ENCODE data around the gene PDGFA. TPM values are rescaled to one million over a fixed set of nuclear protein-coding genes. Genes with fewer than 3 reads are reported as not detected.
A peak's percentile ranks its signal among the peaks of the same experiment; 100 is the strongest.

The PDGFA gene
- total RNA-seq, 1 donor from 2014 or later: 31.2 TPM

DNA sequence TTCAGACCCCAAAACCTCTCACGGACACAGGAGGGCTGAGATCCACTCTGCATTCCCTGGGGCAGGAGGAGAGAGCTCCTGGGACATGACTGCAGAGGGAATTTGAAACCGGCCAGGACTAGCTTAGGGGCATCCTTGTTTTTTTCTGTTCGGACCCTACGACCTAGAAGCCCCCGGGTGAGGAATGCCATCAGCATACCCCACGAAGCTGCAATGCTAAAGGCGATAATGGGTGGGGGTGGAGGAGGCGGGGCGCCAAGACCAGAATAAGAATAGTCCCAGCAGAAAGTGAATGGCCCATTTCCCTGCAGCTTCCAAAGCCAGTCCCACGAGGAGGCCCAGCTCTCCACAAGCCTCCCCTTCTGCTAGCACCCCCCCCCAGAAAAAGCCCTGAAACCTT, 4.0 kb downstream of the PDGFA start:
- intact Hi-C loops (cut with DNase I): loop anchor here (5.0 kb wide), 2 partner anchors 183 to 257 kb away; no protein-coding TSS in a partner anchor
- H3K27me3 ChIP-seq: no peaks in the 10 kb centered on the region
- peak overlapping the region; percentile 85 for H3K27ac ChIP-seq
- no peaks in the 10 kb centered on the region for H3K9me3 ChIP-seq
- H3K4me3 ChIP-seq: peak overlapping the region in 1 of 2 donors; percentile 63
- H3K36me3 ChIP-seq: no peaks in the 10 kb centered on the region
- TF ChIP-seq POLR2A (IDR thresholded peaks at IDR 0.05) (no peak), POLR2AphosphoS5 (IDR thresholded peaks at IDR 0.05; ENCODE audit: insufficient read depth in 1 of 2, low read depth in 1 of 2) (no peak)
- TF ChIP-seq, protein P1, sequence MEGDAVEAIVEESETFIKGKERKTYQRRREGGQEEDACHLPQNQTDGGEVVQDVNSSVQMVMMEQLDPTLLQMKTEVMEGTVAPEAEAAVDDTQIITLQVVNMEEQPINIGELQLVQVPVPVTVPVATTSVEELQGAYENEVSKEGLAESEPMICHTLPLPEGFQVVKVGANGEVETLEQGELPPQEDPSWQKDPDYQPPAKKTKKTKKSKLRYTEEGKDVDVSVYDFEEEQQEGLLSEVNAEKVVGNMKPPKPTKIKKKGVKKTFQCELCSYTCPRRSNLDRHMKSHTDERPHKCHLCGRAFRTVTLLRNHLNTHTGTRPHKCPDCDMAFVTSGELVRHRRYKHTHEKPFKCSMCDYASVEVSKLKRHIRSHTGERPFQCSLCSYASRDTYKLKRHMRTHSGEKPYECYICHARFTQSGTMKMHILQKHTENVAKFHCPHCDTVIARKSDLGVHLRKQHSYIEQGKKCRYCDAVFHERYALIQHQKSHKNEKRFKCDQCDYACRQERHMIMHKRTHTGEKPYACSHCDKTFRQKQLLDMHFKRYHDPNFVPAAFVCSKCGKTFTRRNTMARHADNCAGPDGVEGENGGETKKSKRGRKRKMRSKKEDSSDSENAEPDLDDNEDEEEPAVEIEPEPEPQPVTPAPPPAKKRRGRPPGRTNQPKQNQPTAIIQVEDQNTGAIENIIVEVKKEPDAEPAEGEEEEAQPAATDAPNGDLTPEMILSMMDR (IDR thresholded peaks at IDR 0.05): no peak
- no peak for DNase-seq (ENCODE audit: extremely low spot score in 2 of 2)
- H3K4me1 ChIP-seq: peaks cover 61% of the 10 kb centered on the region

DNA sequence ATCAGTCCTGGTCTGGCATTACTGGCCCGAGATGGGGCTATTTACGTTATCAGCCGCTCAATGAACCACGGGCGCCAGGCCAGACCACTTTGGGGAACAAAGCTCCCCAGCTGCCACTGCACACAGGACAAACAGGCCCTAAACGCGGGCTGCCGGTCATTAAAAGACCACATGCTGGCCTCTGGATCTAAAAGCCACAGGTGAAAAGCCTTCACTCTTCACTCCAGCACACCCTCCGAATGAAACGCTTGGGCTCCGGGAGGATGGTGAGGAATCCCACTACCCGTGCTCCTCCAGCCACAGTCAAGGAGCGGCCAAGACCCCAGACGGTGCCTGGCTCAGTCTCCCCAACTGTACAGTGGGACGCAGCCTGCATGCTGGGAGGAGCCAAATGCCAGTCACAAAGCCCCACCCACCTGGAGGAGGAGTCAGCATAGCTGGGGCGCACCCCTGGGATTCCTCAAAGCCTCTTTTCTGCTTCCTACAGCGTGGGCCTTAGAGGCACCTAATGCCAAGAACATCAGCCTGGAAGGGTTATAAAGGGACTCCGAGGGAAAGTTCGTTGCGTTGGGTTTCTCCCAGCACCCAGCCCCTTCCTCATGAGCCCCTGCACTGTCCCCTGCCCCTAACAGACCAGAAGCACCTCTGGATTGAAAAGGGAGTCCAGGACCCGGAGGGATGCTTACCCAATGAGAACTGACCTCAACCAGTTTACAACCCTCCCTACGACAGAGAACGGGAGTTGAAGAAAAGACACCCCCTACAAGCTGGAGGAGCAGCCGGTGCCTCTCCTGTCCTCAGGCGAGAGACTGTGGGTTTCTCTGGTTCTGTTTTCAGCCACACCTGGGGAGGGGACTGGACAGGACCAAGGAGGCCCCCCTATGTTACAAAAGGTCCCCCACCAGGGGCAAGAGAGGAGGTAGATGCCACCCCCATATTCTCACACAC, 4.7 kb downstream of the PDGFA start:
- Histone ChIP-seq H3K4me3 (no peak overlapping the region), H3K27ac (peak overlapping the region; percentile 85), H3K4me1 (peaks cover 54% of the 10 kb centered on the region), H3K27me3 (no peaks in the 10 kb centered on the region), H3K9me3 (no peaks in the 10 kb centered on the region), H3K36me3 (peaks cover 0 to 5% of the 10 kb centered on the region in 2 donors)
- intact Hi-C loops (cut with DNase I): loop anchor here (5.0 kb wide), 2 partner anchors 183 to 257 kb away; no protein-coding TSS in a partner anchor
- DNase-seq (ENCODE audit: extremely low spot score in 2 of 2): no peak
- no peak for TF ChIP-seq POLR2AphosphoS5 (IDR thresholded peaks at IDR 0.05; ENCODE audit: insufficient read depth in 1 of 2, low read depth in 1 of 2)
- no peak for TF ChIP-seq POLR2A (IDR thresholded peaks at IDR 0.05)
- TF ChIP-seq, protein P1 (IDR thresholded peaks at IDR 0.05): no peak

DNA sequence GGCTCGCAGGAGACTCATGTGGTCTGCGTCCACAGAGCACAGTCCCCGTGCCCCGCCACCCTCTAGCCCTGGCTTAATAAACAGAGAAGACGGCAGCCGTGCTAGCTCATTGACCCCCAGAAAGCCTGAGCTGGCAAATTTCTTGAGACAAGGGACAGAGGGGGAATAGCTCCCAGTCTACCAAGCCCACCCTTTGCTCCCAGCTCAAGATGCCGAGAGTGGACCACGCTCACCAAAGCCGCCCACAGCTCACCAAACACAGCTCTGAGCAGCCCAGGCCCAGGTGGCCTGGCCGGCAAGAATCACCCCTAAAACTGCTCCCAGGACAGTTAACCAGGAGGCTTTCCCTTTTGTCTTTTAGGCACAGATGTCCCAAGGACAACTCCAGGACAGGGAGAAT, 5.4 kb downstream of the PDGFA start:
- TF ChIP-seq POLR2AphosphoS5 (IDR thresholded peaks at IDR 0.05; ENCODE audit: insufficient read depth in 1 of 2, low read depth in 1 of 2): no peak
- no peak for TF ChIP-seq POLR2A (IDR thresholded peaks at IDR 0.05)
- TF ChIP-seq, protein P1 (IDR thresholded peaks at IDR 0.05): no peak
- Histone ChIP-seq H3K4me3 (no peak overlapping the region), H3K27ac (peak overlapping the region; percentile 40), H3K9me3 (no peaks in the 10 kb centered on the region), H3K36me3 (peaks cover 0 to 5% of the 10 kb centered on the region in 2 donors), H3K27me3 (no peaks in the 10 kb centered on the region), H3K4me1 (peaks cover 53% of the 10 kb centered on the region)
- no peak for DNase-seq (ENCODE audit: extremely low spot score in 2 of 2)
- intact Hi-C loops (cut with DNase I): no loop called here

DNA sequence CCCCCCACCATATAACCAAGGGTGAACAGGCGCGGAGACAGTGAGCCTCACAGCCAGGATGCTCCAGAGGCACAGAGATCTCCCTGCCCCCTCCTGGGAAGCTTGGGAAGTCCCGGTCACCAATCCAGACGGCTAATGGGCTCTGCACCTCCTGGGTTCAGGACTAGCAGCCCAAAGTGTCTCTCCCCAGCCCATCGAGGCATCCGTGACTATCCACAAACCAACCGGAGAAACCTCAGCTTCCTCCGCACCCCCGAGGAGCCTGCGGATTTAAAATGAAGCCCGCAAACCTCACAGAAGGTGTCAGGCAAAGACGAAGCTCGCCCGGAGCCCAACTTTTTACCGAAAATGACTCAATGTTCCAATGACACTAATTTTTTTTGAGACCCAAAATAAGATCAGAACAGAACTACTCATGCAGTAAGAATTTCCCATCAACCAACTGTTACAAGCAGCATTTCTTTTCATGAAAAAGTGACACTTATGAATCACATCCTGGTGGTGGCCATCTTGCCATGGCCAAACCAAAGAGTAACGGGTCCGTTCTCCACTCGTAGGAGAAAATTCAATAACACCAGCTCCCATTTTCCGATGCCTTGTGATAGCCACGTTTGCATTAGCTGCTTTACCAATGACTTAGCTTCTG, 6.0 kb downstream of the PDGFA start:
- intact Hi-C loops (cut with DNase I): no loop called here
- no peak for DNase-seq (ENCODE audit: extremely low spot score in 2 of 2)

More for the DNA sequence above, 6.0 kb downstream of the PDGFA start:
- H3K36me3 ChIP-seq: peaks cover 0 to 5% of the 10 kb centered on the region in 2 donors
- no peaks in the 10 kb centered on the region for H3K27me3 ChIP-seq
- peak overlapping the region in 1 of 2 donors; percentile 16 for H3K4me3 ChIP-seq
- peak overlapping the region; percentile 42 for H3K27ac ChIP-seq
- peak in 1 of 2 donors; percentile 14 for TF ChIP-seq POLR2AphosphoS5 (IDR thresholded peaks at IDR 0.05; ENCODE audit: insufficient read depth in 1 of 2, low read depth in 1 of 2)
- TF ChIP-seq, protein P1 (IDR thresholded peaks at IDR 0.05): no peak
- no peaks in the 10 kb centered on the region for H3K9me3 ChIP-seq
- peaks cover 51% of the 10 kb centered on the region for H3K4me1 ChIP-seq
